SK-N-SH (cell line): ENCODE measurements around the gene TFAP2E. TPM values are rescaled to one million over a fixed set of nuclear protein-coding genes. Genes with fewer than 3 reads are reported as not detected.

Experiments used
- CTCF ChIA-PET: fragments of 300-600, 350-600 bp; formaldehyde crosslinking; extraction: SDS; loops from one replicate; lab custom pipeline; 2021; lab: Yijun Ruan, JAX
- POLR2A ChIA-PET: fragments of 350-600 bp; sonication (Branson Sonifier 250); formaldehyde crosslinking; extraction: SDS; loops from one replicate; lab custom pipeline; 2020; ENCODE audit warnings: antibody characterized with exemption, inconsistent platforms; lab: Yijun Ruan, JAX
- DNase-seq: peaks from one replicate; pipeline ENCODE4 v3.0.0; 2012
- H2AFZ ChIP-seq: fragments of 200-600 bp; sonication (generic); 2 replicates; pipeline ENCODE4 v1.8.1; 2016; ENCODE audit warnings: antibody characterized with exemption, mild to moderate bottlenecking, low read depth
- H3F3A ChIP-seq: fragments of 200-600 bp; sonication (generic); replicated peaks from 2 replicates; pipeline ENCODE3; 2016; ENCODE audit warnings: antibody characterized with exemption, mild to moderate bottlenecking; ENCODE audit not compliant: insufficient read depth
- H3K27ac ChIP-seq, 2 experiments: fragments of 200-500 bp in 1 of 2; fragments of 200-600 bp in 1 of 2; sonication (Bioruptor generic) in 1 of 2; sonication (generic), shearing (Covaris generic) in 1 of 2; 2 replicates each; pipeline versions ENCODE4 v1.5.1 to v1.6.1; 2014 to 2016; ENCODE audit warnings: low read depth in 2 of 2, inconsistent platforms in 1 of 2, low read length in 1 of 2, mild to moderate bottlenecking in 1 of 2, mixed read lengths in 1 of 2
- H3K27me3 ChIP-seq: fragments of 200-600 bp; sonication (generic), shearing (Covaris generic); 2 replicates; pipeline ENCODE4 v1.6.1; 2016; ENCODE audit warnings: mixed run types; ENCODE audit not compliant: insufficient read depth
- H3K36me3 ChIP-seq, 2 experiments: fragments of 200-500 bp in 1 of 2; fragments of 200-600 bp in 1 of 2; sonication (Bioruptor generic) in 1 of 2; sonication (generic) in 1 of 2; replicated peaks in 1 of 2; 2 replicates each; pipeline versions ENCODE3 to v1.5.1; 2014 to 2016; ENCODE audit warnings: low read length in 1 of 2, mild to moderate bottlenecking in 1 of 2; ENCODE audit not compliant: insufficient read depth in 2 of 2, control insufficient read depth in 1 of 2
- H3K4me1 ChIP-seq, 2 experiments: fragments of 200-500 bp in 1 of 2; fragments of 200-600 bp in 1 of 2; sonication (Bioruptor generic) in 1 of 2; sonication (generic), shearing (Covaris generic) in 1 of 2; 2 replicates each; pipeline versions ENCODE4 v1.5.1 to v1.6.1; 2014 to 2016; ENCODE audit warnings: low read depth in 1 of 2, low read length in 1 of 2, mixed run types in 1 of 2; ENCODE audit not compliant: insufficient read depth in 2 of 2, control insufficient read depth in 1 of 2
- H3K4me2 ChIP-seq: fragments of 200-600 bp; sonication (generic), shearing (Covaris generic); 2 replicates; pipeline ENCODE4 v1.6.1; 2017; ENCODE audit warnings: mixed run types
- H3K4me3 ChIP-seq, 2 experiments: fragments of 200-500 bp in 1 of 2; fragments of 200-600 bp in 1 of 2; sonication (Bioruptor generic) in 1 of 2; sonication (generic), shearing (Covaris generic) in 1 of 2; 2 replicates each; pipeline versions ENCODE4 v1.5.1 to v1.8.1; 2014 to 2016; ENCODE audit warnings: low read depth in 2 of 2, inconsistent platforms in 1 of 2, low read length in 1 of 2, mild to moderate bottlenecking in 1 of 2, mixed read lengths in 1 of 2, moderate library complexity in 1 of 2
- H3K79me2 ChIP-seq: fragments of 200-600 bp; sonication (generic); 2 replicates; pipeline ENCODE4 v1.8.1; 2017; ENCODE audit warnings: mild to moderate bottlenecking; ENCODE audit not compliant: insufficient read depth
- H3K9ac ChIP-seq: fragments of 200-600 bp; sonication (generic); 2 replicates; pipeline ENCODE4 v1.6.1; 2017; ENCODE audit warnings: mixed run types
- H3K9me2 ChIP-seq: fragments of 200-600 bp; sonication (generic); 2 replicates; pipeline ENCODE4 v1.6.1; 2017; ENCODE audit warnings: mixed run types
- H3K9me3 ChIP-seq: fragments of 200-600 bp; sonication (generic); 2 replicates; pipeline ENCODE4 v1.6.1; 2017; ENCODE audit warnings: mixed run types, mild to moderate bottlenecking, moderate library complexity
- H4K20me1 ChIP-seq: fragments of 200-600 bp; sonication (generic); 2 replicates; pipeline ENCODE4 v1.6.1; 2017; ENCODE audit warnings: mild to moderate bottlenecking, mixed run types; ENCODE audit not compliant: insufficient read depth
- EP300 ChIP-seq, 2 experiments: IDR thresholded peaks; 2 replicates each; pipeline versions ENCODE4 v1.4.0 to v1.6.1; 2012; ENCODE audit warnings: borderline replicate concordance in 1 of 2, low read depth in 1 of 2, low read length in 1 of 2
- EZH2phosphoT487 ChIP-seq: fragments of 200-600 bp; sonication (generic); IDR thresholded peaks from 2 replicates; pipeline ENCODE4 v1.6.1; 2017; ENCODE audit warnings: low read depth, mixed run types, mild to moderate bottlenecking, antibody characterized with exemption, moderate library complexity, borderline replicate concordance
- FOXJ3 ChIP-seq: sonication (generic); formaldehyde crosslinking; IDR thresholded peaks from 2 replicates; pipeline ENCODE4 v1.5.1; 2020; ENCODE audit warnings: mild to moderate bottlenecking, missing genetic modification reagents
- GATA2 ChIP-seq: sonication (generic); formaldehyde crosslinking; IDR thresholded peaks from 2 replicates; pipeline ENCODE4 v1.5.0; 2020; ENCODE audit warnings: mild to moderate bottlenecking, missing genetic modification reagents
- MEF2A ChIP-seq: IDR thresholded peaks from 2 replicates; pipeline ENCODE4 v1.4.0; 2012; ENCODE audit warnings: low read depth, borderline replicate concordance
- MXI1 ChIP-seq: IDR thresholded peaks from 2 replicates; pipeline ENCODE4 v1.6.1; 2012; ENCODE audit warnings: mild to moderate bottlenecking, low read depth, low read length, improper control_type of control experiment
- NFIC ChIP-seq: IDR thresholded peaks from 2 replicates; pipeline ENCODE4 v1.4.0; 2012; ENCODE audit warnings: borderline replicate concordance
- RAD21 ChIP-seq: IDR thresholded peaks from 2 replicates; pipeline ENCODE4 v1.6.1; 2012; ENCODE audit warnings: mild to moderate bottlenecking, low read length
- RCOR1 ChIP-seq: fragments of 150-350 bp; IDR thresholded peaks from 2 replicates; pipeline ENCODE4 v1.6.1; 2017; ENCODE audit warnings: antibody characterized with exemption, low read length
- RFX5 ChIP-seq: IDR thresholded peaks from 2 replicates; pipeline ENCODE4 v1.6.1; 2012; ENCODE audit warnings: mild to moderate bottlenecking, improper control_type of control experiment, low read length
- SIN3A ChIP-seq: IDR thresholded peaks from 2 replicates; pipeline ENCODE4 v1.6.1; 2012; ENCODE audit warnings: low read depth, mild to moderate bottlenecking, low read length, moderate library complexity, borderline replicate concordance
- SMC3 ChIP-seq: IDR thresholded peaks from 2 replicates; pipeline ENCODE4 v1.6.1; 2012; ENCODE audit warnings: low read depth, low read length, improper control_type of control experiment
- TAF1 ChIP-seq: IDR thresholded peaks from 2 replicates; pipeline ENCODE4 v1.6.1; 2012; ENCODE audit warnings: low read depth, mild to moderate bottlenecking, low read length, moderate library complexity, borderline replicate concordance
- TCF12 ChIP-seq: IDR thresholded peaks from 2 replicates; pipeline ENCODE4 v1.4.0; 2012
- WGBS: methylation state at CpG from one replicate; pipeline ENCODE4 v1.1.6; 2017; ENCODE audit warnings: low lambda C conversion rate; 5-methylcytosine and 5-hydroxymethylcytosine counted together
- polyA plus RNA-seq, 3 experiments: library from polyadenylated mRNA; depleted of rRNA; stranded (reverse); fragments of >200 nt; gene quantifications; 2 replicates each; pipeline ENCODE4 v1.2.3, GENCODE V29; 2012
- TF ChIP-seq, protein P1 (sequence below): IDR thresholded peaks from 2 replicates; pipeline ENCODE4 v1.4.0; 2012; ENCODE audit warnings: low read depth
- TF ChIP-seq, protein P2 (sequence below): IDR thresholded peaks from 2 replicates; pipeline ENCODE4 v1.4.0; 2012; ENCODE audit warnings: low read depth, borderline replicate concordance
- TF ChIP-seq, protein P3 (sequence below): IDR thresholded peaks from 2 replicates; pipeline ENCODE4; 2012
- TF ChIP-seq, protein P4 (sequence below): fragments of 150-350 bp; IDR thresholded peaks from 2 replicates; pipeline ENCODE4 v1.6.1; 2016; ENCODE audit warnings: mild to moderate bottlenecking, low read depth, low read length
- TF ChIP-seq, protein P5 (sequence below): IDR thresholded peaks from 2 replicates; pipeline ENCODE4 v1.4.0; 2012; ENCODE audit warnings: low read depth, borderline replicate concordance

TFAP2E gene
- polyA plus RNA-seq, 1 of the 3 experiments (the other 2 are of a cell fraction): 0.59 TPM

DNA sequence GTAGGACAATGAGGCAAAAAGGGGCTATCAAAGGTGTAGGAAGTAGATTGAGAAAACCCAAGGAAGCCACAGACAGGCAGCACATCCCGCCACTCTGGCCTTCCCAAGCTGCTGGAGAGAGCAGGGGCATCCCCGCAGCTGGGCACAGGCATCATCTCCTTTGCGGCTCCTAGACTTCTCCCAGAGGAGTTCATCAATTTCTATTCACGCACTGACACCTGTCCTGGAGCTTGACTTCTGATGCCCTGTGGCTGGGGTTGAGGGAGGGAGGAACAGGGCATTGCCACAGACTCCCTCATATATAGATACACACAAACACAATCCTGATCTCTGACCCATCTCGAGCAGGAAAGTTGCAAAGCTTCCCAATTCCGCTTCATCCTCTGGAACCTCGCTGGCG is 1.9 kb upstream of the TFAP2E start:
- H3K27ac ChIP-seq: no peak overlapping the region
- DNase-seq: peak; percentile 14
- H3K79me2 ChIP-seq: no peaks in the 10 kb centered on the region
- H3F3A ChIP-seq: no peaks in the 10 kb centered on the region
- peaks cover 0 to 10% of the 10 kb centered on the region in 2 experiments; a peak in 1 of 4 replicates for H3K4me1 ChIP-seq
- WGBS: 89% methylated on average over 7 of the region's 8 CpGs
- no peaks in the 10 kb centered on the region for H3K27me3 ChIP-seq
- ChIA-PET CTCF (interaction anchor here (0.8 to 11.7 kb wide), 8 partner anchors 15 to 204 kb away, joined by 3 to 347 read pairs (median 4); partner anchors contain the start of gene C1orf216), POLR2A (interaction anchor here (1.1 kb wide), 1 partner anchor 137 kb away, joined by 3 read pairs; no protein-coding TSS in a partner anchor)
- H3K9me3 ChIP-seq: no peaks in the 10 kb centered on the region
- peaks cover 0 to 6% of the 10 kb centered on the region in 2 experiments for H3K36me3 ChIP-seq
- H3K4me3 ChIP-seq: no peak overlapping the region
- TF ChIP-seq EZH2phosphoT487 (no peak), RFX5 (no peak)
- TF ChIP-seq, protein P1, sequence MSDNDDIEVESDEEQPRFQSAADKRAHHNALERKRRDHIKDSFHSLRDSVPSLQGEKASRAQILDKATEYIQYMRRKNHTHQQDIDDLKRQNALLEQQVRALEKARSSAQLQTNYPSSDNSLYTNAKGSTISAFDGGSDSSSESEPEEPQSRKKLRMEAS: no peak
- TF ChIP-seq, protein P2, sequence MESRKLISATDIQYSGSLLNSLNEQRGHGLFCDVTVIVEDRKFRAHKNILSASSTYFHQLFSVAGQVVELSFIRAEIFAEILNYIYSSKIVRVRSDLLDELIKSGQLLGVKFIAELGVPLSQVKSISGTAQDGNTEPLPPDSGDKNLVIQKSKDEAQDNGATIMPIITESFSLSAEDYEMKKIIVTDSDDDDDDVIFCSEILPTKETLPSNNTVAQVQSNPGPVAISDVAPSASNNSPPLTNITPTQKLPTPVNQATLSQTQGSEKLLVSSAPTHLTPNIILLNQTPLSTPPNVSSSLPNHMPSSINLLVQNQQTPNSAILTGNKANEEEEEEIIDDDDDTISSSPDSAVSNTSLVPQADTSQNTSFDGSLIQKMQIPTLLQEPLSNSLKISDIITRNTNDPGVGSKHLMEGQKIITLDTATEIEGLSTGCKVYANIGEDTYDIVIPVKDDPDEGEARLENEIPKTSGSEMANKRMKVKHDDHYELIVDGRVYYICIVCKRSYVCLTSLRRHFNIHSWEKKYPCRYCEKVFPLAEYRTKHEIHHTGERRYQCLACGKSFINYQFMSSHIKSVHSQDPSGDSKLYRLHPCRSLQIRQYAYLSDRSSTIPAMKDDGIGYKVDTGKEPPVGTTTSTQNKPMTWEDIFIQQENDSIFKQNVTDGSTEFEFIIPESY: no peak
- no peak overlapping the region for H3K4me2 ChIP-seq
- no peak overlapping the region for H3K9ac ChIP-seq
- no peaks in the 10 kb centered on the region for H4K20me1 ChIP-seq
- H3K9me2 ChIP-seq: no peaks in the 10 kb centered on the region
- H2AFZ ChIP-seq: no peak overlapping the region

DNA sequence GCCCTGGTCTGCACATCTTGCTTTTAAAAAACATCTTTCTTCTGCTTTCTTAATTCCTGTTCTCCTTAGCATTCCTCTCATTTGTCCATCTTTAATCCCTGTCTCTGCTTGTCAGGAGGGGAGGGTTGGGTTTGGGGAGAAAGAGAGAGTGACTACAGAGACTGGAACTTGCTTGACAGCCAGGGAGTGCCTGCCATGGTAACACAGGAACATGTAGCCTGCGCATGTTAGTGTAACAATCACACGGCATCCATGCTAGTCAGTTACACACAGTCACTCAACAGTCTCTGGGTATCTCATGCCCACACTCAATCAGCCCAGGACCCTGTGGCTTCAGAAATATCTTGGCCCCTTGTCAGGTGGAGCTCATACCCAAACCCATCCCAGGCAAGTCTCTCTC is 818 bp upstream of the TFAP2E start:
- POLR2A ChIA-PET: interaction anchor here (1.3 kb wide), 1 partner anchor 143 kb away, joined by 3 read pairs; no protein-coding TSS in a partner anchor
- no peak overlapping the region for H3K27ac ChIP-seq
- DNase-seq: no peak

More for the DNA sequence above, 818 bp upstream of the TFAP2E start:
- no peaks in the 10 kb centered on the region for H3K27me3 ChIP-seq
- no peak overlapping the region for H3K4me2 ChIP-seq
- no peak overlapping the region for H3K9ac ChIP-seq
- no peak overlapping the region for H2AFZ ChIP-seq
- no peak overlapping the region for H3K4me3 ChIP-seq
- no peaks in the 10 kb centered on the region for H4K20me1 ChIP-seq
- peaks cover 0 to 10% of the 10 kb centered on the region in 2 experiments; a peak in 1 of 4 replicates for H3K4me1 ChIP-seq
- TF ChIP-seq NFIC: no peak
- no peak for TF ChIP-seq TAF1
- no peak for TF ChIP-seq TCF12
- no peak for TF ChIP-seq MXI1
- no peak for TF ChIP-seq MEF2A
- TF ChIP-seq, protein P2: no peak
- TF ChIP-seq EZH2phosphoT487: no peak
- TF ChIP-seq, protein P3, sequence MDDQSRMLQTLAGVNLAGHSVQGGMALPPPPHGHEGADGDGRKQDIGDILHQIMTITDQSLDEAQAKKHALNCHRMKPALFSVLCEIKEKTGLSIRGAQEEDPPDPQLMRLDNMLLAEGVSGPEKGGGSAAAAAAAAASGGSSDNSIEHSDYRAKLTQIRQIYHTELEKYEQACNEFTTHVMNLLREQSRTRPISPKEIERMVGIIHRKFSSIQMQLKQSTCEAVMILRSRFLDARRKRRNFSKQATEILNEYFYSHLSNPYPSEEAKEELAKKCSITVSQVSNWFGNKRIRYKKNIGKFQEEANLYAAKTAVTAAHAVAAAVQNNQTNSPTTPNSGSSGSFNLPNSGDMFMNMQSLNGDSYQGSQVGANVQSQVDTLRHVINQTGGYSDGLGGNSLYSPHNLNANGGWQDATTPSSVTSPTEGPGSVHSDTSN: no peak
- TF ChIP-seq RFX5: no peak
- no peak for TF ChIP-seq GATA2
- no peak for TF ChIP-seq SIN3A
- TF ChIP-seq EP300 (IDR thresholded peaks at IDR 0.05; ENCODE audit: borderline replicate concordance in 1 of 2, low read depth in 1 of 2, low read length in 1 of 2): no peak
- TF ChIP-seq, protein P1: no peak
- TF ChIP-seq RAD21: no peak
- no peak for TF ChIP-seq RCOR1
- TF ChIP-seq, protein P4, sequence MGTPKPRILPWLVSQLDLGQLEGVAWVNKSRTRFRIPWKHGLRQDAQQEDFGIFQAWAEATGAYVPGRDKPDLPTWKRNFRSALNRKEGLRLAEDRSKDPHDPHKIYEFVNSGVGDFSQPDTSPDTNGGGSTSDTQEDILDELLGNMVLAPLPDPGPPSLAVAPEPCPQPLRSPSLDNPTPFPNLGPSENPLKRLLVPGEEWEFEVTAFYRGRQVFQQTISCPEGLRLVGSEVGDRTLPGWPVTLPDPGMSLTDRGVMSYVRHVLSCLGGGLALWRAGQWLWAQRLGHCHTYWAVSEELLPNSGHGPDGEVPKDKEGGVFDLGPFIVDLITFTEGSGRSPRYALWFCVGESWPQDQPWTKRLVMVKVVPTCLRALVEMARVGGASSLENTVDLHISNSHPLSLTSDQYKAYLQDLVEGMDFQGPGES: no peak
- TF ChIP-seq SMC3: no peak
- TF ChIP-seq, protein P5, sequence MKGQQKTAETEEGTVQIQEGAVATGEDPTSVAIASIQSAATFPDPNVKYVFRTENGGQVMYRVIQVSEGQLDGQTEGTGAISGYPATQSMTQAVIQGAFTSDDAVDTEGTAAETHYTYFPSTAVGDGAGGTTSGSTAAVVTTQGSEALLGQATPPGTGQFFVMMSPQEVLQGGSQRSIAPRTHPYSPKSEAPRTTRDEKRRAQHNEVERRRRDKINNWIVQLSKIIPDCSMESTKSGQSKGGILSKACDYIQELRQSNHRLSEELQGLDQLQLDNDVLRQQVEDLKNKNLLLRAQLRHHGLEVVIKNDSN: no peak
- no peak for TF ChIP-seq FOXJ3
- CTCF ChIA-PET: interaction anchor here (0.7 to 11.7 kb wide), 9 partner anchors 8 to 203 kb away, joined by 3 to 347 read pairs (median 3); partner anchors contain the start of gene CLSPN
- H3F3A ChIP-seq: no peaks in the 10 kb centered on the region
- no peaks in the 10 kb centered on the region for H3K9me2 ChIP-seq
- H3K36me3 ChIP-seq: no peaks in the 10 kb centered on the region
- H3K79me2 ChIP-seq: no peaks in the 10 kb centered on the region
- no peaks in the 10 kb centered on the region for H3K9me3 ChIP-seq
- 100% methylated on average over 1 of the region's 2 CpGs for WGBS
